ENCODE data around the gene CCDC92B. TPM values are rescaled to one million over a fixed set of nuclear protein-coding genes. Genes with fewer than 3 reads are reported as not detected.
"Not testable (repeated sequence)": the region's sequence is repeated elsewhere in the genome, so short reads cannot be mapped to it uniquely, and the experiment has no call there.

Gene CCDC92B
- total RNA-seq, 1 donor from 2014 or later, result not detected

GRCh38 chr17:2786176-2786881 lies 36.9 kb upstream of the CCDC92B start:
- Histone ChIP-seq H3K36me3 (ENCODE audit: control insufficient read depth, insufficient read depth, low read length) (no peaks in the 10 kb centered on the region), H3K27me3 (ENCODE audit: control insufficient read depth, insufficient read depth, low read length) (peaks cover 2% of the 10 kb centered on the region), H3K4me3 (ENCODE audit: low read depth, low read length) (no peak overlapping the region)
- TF ChIP-seq, protein P1, sequence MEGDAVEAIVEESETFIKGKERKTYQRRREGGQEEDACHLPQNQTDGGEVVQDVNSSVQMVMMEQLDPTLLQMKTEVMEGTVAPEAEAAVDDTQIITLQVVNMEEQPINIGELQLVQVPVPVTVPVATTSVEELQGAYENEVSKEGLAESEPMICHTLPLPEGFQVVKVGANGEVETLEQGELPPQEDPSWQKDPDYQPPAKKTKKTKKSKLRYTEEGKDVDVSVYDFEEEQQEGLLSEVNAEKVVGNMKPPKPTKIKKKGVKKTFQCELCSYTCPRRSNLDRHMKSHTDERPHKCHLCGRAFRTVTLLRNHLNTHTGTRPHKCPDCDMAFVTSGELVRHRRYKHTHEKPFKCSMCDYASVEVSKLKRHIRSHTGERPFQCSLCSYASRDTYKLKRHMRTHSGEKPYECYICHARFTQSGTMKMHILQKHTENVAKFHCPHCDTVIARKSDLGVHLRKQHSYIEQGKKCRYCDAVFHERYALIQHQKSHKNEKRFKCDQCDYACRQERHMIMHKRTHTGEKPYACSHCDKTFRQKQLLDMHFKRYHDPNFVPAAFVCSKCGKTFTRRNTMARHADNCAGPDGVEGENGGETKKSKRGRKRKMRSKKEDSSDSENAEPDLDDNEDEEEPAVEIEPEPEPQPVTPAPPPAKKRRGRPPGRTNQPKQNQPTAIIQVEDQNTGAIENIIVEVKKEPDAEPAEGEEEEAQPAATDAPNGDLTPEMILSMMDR (IDR thresholded peaks at IDR 0.05; ENCODE audit: insufficient read depth, low read length, severe bottlenecking), result peak; percentile 89
- no peak for FAIRE-seq
- peak; percentile 76 for DNase-seq (ENCODE audit: low read depth)

DNA sequence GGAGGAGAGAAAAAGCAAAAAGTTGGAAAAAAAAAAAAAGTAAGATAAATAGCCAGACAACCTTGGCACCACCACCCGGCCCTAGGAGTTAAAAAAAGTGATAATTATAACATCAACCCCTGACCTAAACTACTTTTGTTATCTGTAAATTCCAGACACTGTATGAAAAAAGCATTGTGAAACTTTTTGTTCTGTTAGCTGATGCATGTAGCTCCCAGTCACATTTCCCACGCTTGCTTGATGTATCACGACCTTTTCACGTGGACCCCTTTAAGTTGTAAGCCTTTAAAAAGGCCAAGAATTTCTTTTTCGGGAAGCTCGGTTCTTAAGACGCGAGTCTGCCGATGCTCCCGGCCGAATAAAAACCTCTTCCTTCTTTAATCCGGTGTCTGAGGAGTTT lies 35.9 kb upstream of the CCDC92B start:
- not testable (repeated sequence) for H3K4me3 ChIP-seq (ENCODE audit: low read depth, low read length); DNase-seq (ENCODE audit: low read depth); H3K27me3 ChIP-seq (ENCODE audit: control insufficient read depth, insufficient read depth, low read length); FAIRE-seq; H3K36me3 ChIP-seq (ENCODE audit: control insufficient read depth, insufficient read depth, low read length)

- TF ChIP-seq, protein P1 (IDR thresholded peaks at IDR 0.05; ENCODE audit: insufficient read depth, low read length, severe bottlenecking), result no peak
- Histone ChIP-seq H3K36me3 (ENCODE audit: control insufficient read depth, insufficient read depth, low read length) (no peaks in the 10 kb centered on the region), H3K27me3 (ENCODE audit: control insufficient read depth, insufficient read depth, low read length) (no peaks in the 10 kb centered on the region), H3K4me3 (ENCODE audit: low read depth, low read length) (no peak overlapping the region)
- DNase-seq (ENCODE audit: low read depth) (no peak), FAIRE-seq (no peak)
Measured at GRCh38 chr17:2784864-2785263, 35.4 kb upstream of the CCDC92B start.

DNA sequence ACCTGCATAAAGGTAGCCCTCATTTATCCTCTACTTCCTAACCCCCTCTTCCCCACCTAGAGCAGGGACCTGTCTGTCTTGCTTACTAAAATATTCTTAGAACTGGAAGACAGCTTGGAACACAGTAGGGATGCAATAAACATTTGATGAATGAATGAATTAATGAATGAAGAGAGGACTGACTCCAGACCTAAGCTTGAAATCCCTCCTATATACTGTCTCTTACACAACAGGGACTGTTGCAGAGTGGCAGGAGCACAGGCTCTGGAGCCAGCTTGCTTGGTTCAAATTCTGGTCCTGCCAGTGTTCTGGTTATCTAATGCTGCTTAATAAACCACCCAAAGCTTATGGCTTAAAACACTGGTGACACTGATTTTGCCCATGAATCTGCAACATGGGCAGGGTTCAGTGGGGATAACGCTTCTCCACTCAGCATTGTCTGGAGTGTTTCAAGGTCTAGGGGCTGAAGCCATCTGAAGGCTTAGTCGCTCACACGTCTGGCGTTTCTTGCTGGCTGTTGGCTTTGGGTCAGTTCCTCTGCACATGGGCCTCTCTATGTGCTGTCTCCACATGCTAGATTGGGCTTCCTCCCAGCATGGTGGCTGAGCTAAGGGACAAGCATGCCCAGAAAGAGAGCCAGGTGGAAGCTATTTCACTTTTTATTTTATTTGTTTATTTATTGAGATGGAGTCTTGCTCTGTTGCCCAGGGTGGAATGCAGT lies 34.0 kb upstream of the CCDC92B start:
- DNase-seq (ENCODE audit: low read depth) (no peak), FAIRE-seq (no peak)
- H3K27me3 ChIP-seq (ENCODE audit: control insufficient read depth, insufficient read depth, low read length), result peaks cover 2% of the 10 kb centered on the region
- no peak overlapping the region for H3K4me3 ChIP-seq (ENCODE audit: low read depth, low read length)
- no peaks in the 10 kb centered on the region for H3K36me3 ChIP-seq (ENCODE audit: control insufficient read depth, insufficient read depth, low read length)
- TF ChIP-seq, protein P1 (IDR thresholded peaks at IDR 0.05; ENCODE audit: insufficient read depth, low read length, severe bottlenecking), result no peak

DNA sequence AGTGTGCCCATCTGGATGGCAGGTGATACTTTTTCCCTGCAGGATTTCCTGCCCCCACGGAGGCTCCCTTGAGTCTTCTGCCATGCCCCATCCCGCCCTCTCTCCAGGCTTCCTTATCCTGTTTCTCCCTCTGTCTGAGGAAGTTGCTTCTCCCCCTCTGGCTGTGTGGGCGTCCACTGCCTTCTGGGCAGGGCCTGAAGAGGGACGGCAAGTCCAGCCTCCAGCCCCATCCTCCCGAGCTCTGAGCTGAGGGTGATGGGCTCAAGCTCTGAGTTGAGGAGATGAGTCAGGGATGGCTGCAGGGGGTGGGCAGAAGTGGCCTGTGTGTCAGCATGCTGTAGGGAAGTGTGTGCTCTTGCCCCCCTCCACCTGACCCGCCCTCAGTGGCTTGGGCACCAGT lies 32.6 kb upstream of the CCDC92B start:
- H3K27me3 ChIP-seq (ENCODE audit: control insufficient read depth, insufficient read depth, low read length), result peaks cover 7% of the 10 kb centered on the region
- TF ChIP-seq, protein P1 (IDR thresholded peaks at IDR 0.05; ENCODE audit: insufficient read depth, low read length, severe bottlenecking), result no peak
- FAIRE-seq, result no peak
- H3K36me3 ChIP-seq (ENCODE audit: control insufficient read depth, insufficient read depth, low read length), result no peaks in the 10 kb centered on the region
- H3K4me3 ChIP-seq (ENCODE audit: low read depth, low read length), result no peak overlapping the region
- DNase-seq (ENCODE audit: low read depth), result peak; percentile 7

GRCh38 chr17:2781598-2781997 lies 32.1 kb upstream of the CCDC92B start:
- H3K4me3 ChIP-seq (ENCODE audit: low read depth, low read length); H3K36me3 ChIP-seq (ENCODE audit: control insufficient read depth, insufficient read depth, low read length); DNase-seq (ENCODE audit: low read depth); H3K27me3 ChIP-seq (ENCODE audit: control insufficient read depth, insufficient read depth, low read length): not testable (repeated sequence)
- peak; percentile 99 for FAIRE-seq

All from bronchial epithelial cell (primary cell).